GM12878 (cell line): Measurements from ENCODE around the gene ZNF473. TPM values are rescaled to one million over a fixed set of nuclear protein-coding genes. Genes with fewer than 3 reads are reported as not detected.

Source experiments
- ATAC-seq: fragments of 200-7000 bp; cut with Tn5 transposase; 3 replicates; pipeline ENCODE4 v1.9.1; 2020; ENCODE audit warnings: mild to moderate bottlenecking, moderate library complexity
- BruUV-seq: library from RNA; stranded (reverse); fragments of 400-500 nt; replicated peaks from 2 replicates; lab custom pipeline; 2021; lab: Mats Ljungman, UMichigan
- CTCF ChIA-PET: fragments of 300-600 bp; sonication (Branson Sonifier 250); formaldehyde crosslinking; extraction: SDS; loops from one replicate; lab custom pipeline; 2021; ENCODE audit warnings: inconsistent platforms; lab: Yijun Ruan, JAX
- POLR2A ChIA-PET: fragments of 350-600 bp; formaldehyde crosslinking; extraction: SDS; loops from one replicate; lab custom pipeline; 2021; ENCODE audit warnings: inconsistent platforms; lab: Charles Lee
- RAD21 ChIA-PET: fragments of 300-600 bp; sonication (Branson Sonifier 250); formaldehyde crosslinking; loops from one replicate; lab custom pipeline; 2023; ENCODE audit warnings: antibody characterized with exemption; ENCODE audit not compliant: unreplicated experiment; lab: Charles Lee
- SMC1A ChIA-PET: fragments of 300-600 bp; sonication (Branson Sonifier 250); formaldehyde crosslinking; loops from one replicate; lab custom pipeline; 2023; ENCODE audit not compliant: unreplicated experiment, uncharacterized antibody; lab: Charles Lee
- DNase-seq: peaks from one replicate; pipeline ENCODE4 v3.0.0-alpha.2; 2011; ENCODE audit warnings: low read depth, low spot score
- FAIRE-seq: peaks from 3 replicates; lab custom pipeline; 2011; peaks lifted over from hg19 to GRCh38; lab: Jason Lieb, UNC
- H2AFZ ChIP-seq: 2 replicates; pipeline ENCODE4 v1.6.0; 2011; ENCODE audit warnings: low read depth, low read length, control low read depth; ENCODE audit not compliant: control insufficient read depth
- H3K27ac ChIP-seq: 2 replicates; pipeline ENCODE4 v1.5.1; 2011; ENCODE audit warnings: control low read depth; ENCODE audit not compliant: control insufficient read depth, insufficient read depth
- H3K27me3 ChIP-seq, 2 experiments: replicated peaks in 1 of 2; 2 replicates each; pipeline versions ENCODE4 v1.6.0 to v1.6.1; 2011; ENCODE audit warnings: low read length in 1 of 2; ENCODE audit not compliant: control insufficient read depth in 2 of 2, insufficient read depth in 2 of 2
- H3K36me3 ChIP-seq, 2 experiments: 2 replicates each; pipeline ENCODE4 v1.5.1; 2011; ENCODE audit warnings: low read length in 1 of 2; ENCODE audit not compliant: control insufficient read depth in 2 of 2, insufficient read depth in 2 of 2
- H3K4me1 ChIP-seq: 2 replicates; pipeline ENCODE4 v1.6.1; 2011; ENCODE audit warnings: mild to moderate bottlenecking, low read length, moderate library complexity, mixed read lengths; ENCODE audit not compliant: control insufficient read depth, insufficient read depth
- H3K4me2 ChIP-seq: 2 replicates; pipeline ENCODE4 v1.6.0; 2011; ENCODE audit warnings: control low read depth; ENCODE audit not compliant: control insufficient read depth, insufficient read depth
- H3K4me3 ChIP-seq: fragments of 200-600 bp; sonication (generic); 2 replicates; pipeline ENCODE4 v1.5.1; 2016
- H3K79me2 ChIP-seq: 2 replicates; pipeline ENCODE4 v1.6.0; 2011; ENCODE audit warnings: low read length; ENCODE audit not compliant: control insufficient read depth, insufficient read depth
- H3K9ac ChIP-seq: 2 replicates; pipeline ENCODE4 v1.8.0; 2011; ENCODE audit warnings: low read length, control low read depth, mixed read lengths; ENCODE audit not compliant: control insufficient read depth, insufficient read depth
- H3K9me3 ChIP-seq: replicated peaks from 3 replicates; pipeline ENCODE4 v1.5.1; 2011; ENCODE audit warnings: mild to moderate bottlenecking, low read length; ENCODE audit not compliant: control insufficient read depth, insufficient read depth
- H4K20me1 ChIP-seq: 2 replicates; pipeline ENCODE4 v1.6.0; 2011; ENCODE audit not compliant: control insufficient read depth, insufficient read depth
- ATF2 ChIP-seq: IDR thresholded peaks from 2 replicates; pipeline ENCODE4 v1.6.1; 2012; ENCODE audit warnings: low read length, inconsistent platforms
- ATF7 ChIP-seq: fragments of 450-650 bp; IDR thresholded peaks from 2 replicates; pipeline ENCODE4 v1.6.1; 2016; ENCODE audit warnings: low read depth, mild to moderate bottlenecking
- EP300 ChIP-seq, 2 experiments: fragments of 150-350 bp in 1 of 2; IDR thresholded peaks; 2 replicates each; pipeline ENCODE4 v1.6.1; 2011 to 2012; ENCODE audit warnings: low read depth in 2 of 2, low read length in 2 of 2, borderline replicate concordance in 1 of 2, improper control_type of control experiment in 1 of 2, inconsistent platforms in 1 of 2; ENCODE audit not compliant: control insufficient read depth in 1 of 2
- FOXK2 ChIP-seq: fragments of 450-650 bp; IDR thresholded peaks from 2 replicates; pipeline ENCODE4 v1.6.1; 2017; ENCODE audit warnings: mild to moderate bottlenecking, moderate library complexity
- MLLT1 ChIP-seq: fragments of 450-650 bp; IDR thresholded peaks from 2 replicates; pipeline ENCODE4 v1.6.1; 2016; ENCODE audit warnings: mild to moderate bottlenecking
- NBN ChIP-seq: fragments of 450-650 bp; IDR thresholded peaks from 2 replicates; pipeline ENCODE4 v1.6.1; 2016
- NFXL1 ChIP-seq: fragments of 450-650 bp; IDR thresholded peaks from 2 replicates; pipeline ENCODE4 v1.6.1; 2017; ENCODE audit warnings: antibody characterized with exemption, mild to moderate bottlenecking, borderline replicate concordance
- PAX5 ChIP-seq: IDR thresholded peaks from 2 replicates; pipeline ENCODE4 v1.6.1; 2011; ENCODE audit warnings: low read depth, low read length, borderline replicate concordance
- POLR2A ChIP-seq: IDR thresholded peaks from 2 replicates; pipeline ENCODE4 v1.6.1; 2011; ENCODE audit warnings: low read depth, mild to moderate bottlenecking, low read length
- RAD21 ChIP-seq: IDR thresholded peaks from 2 replicates; pipeline ENCODE4 v1.6.1; 2011; ENCODE audit warnings: mild to moderate bottlenecking, low read depth, low read length, moderate library complexity; ENCODE audit not compliant: insufficient read depth
- RAD51 ChIP-seq: fragments of 450-650 bp; IDR thresholded peaks from 2 replicates; pipeline ENCODE4 v1.6.1; 2016; ENCODE audit warnings: moderate library complexity, mild to moderate bottlenecking, inconsistent platforms
- TAF1 ChIP-seq: IDR thresholded peaks from 2 replicates; pipeline ENCODE4 v1.6.1; 2011; ENCODE audit warnings: mild to moderate bottlenecking, low read depth, low read length, borderline replicate concordance
- TARDBP ChIP-seq: IDR thresholded peaks from 2 replicates; pipeline ENCODE4 v1.6.1; 2016; ENCODE audit warnings: borderline replicate concordance
- TCF3 ChIP-seq: IDR thresholded peaks from 2 replicates; pipeline ENCODE4 v1.6.1; 2012; ENCODE audit warnings: low read depth, mild to moderate bottlenecking, low read length, borderline replicate concordance; ENCODE audit not compliant: insufficient read depth
- TCF7 ChIP-seq: IDR thresholded peaks from 2 replicates; pipeline ENCODE4 v1.6.1; 2014; ENCODE audit warnings: antibody characterized with exemption, borderline replicate concordance
- YBX1 ChIP-seq: fragments of 450-650 bp; IDR thresholded peaks from 2 replicates; pipeline ENCODE4 v1.6.1; 2016; ENCODE audit warnings: antibody characterized with exemption
- ZNF207 ChIP-seq: fragments of 450-650 bp; IDR thresholded peaks from 2 replicates; pipeline ENCODE4 v1.6.1; 2014; ENCODE audit warnings: antibody characterized with exemption, mild to moderate bottlenecking, borderline replicate concordance
- ZNF592 ChIP-seq: fragments of 450-650 bp; IDR thresholded peaks from 2 replicates; pipeline ENCODE4 v1.6.1; 2017; ENCODE audit warnings: mild to moderate bottlenecking, moderate library complexity
- WGBS: methylation state at CpG from one replicate; pipeline ENCODE4 v1.1.6; 2016; ENCODE audit warnings: low lambda C conversion rate; ENCODE audit not compliant: insufficient replicate concordance, insufficient coverage; ENCODE audit errors: missing lambda C conversion rate; 5-methylcytosine and 5-hydroxymethylcytosine counted together
- in situ Hi-C: fragments of 300-500 bp; cut with MboI; formaldehyde crosslinking; loops from 9 replicates; pipeline ENCODE4 v1.14.3; 2018; ENCODE audit warnings: mixed read lengths
- intact Hi-C: fragments of 100-400 bp; cut with micrococcal nuclease; formaldehyde crosslinking; loops from one replicate; pipeline ENCODE4 v1.14.2; 2022; ENCODE audit not compliant: unreplicated experiment
- polyA plus RNA-seq, 11 experiments: library from polyadenylated mRNA; depleted of rRNA in 4 of 11; unstranded in 6 of 11; stranded (reverse) in 5 of 11; fragments of >200 nt; fragmentation: Nextera tagmentation in 4 of 11; fragmentation: Illumina TruSeq in 1 of 11; extraction: Ambion mirVana in 4 of 11; extraction: Trizol in 1 of 11; gene quantifications; 1 replicate in 1 of 11; 2 replicates in 10 of 11; pipeline versions ENCODE4 v1.2.1 to v1.2.3, GENCODE V29; 2011 to 2016; ENCODE audit warnings: inconsistent platforms in 2 of 11, missing spikeins in 2 of 11, low read depth in 1 of 11
- total RNA-seq, 4 experiments: library from RNA; depleted of rRNA in 3 of 4; stranded (reverse); fragments of >200 nt in 3 of 4; fragmentation: Illumina TruSeq in 1 of 4; extraction: Trizol in 1 of 4; gene quantifications; 2 replicates each; pipeline versions ENCODE4 v1.2.1 to v1.2.3, GENCODE V29; 2013 to 2021

Gene ZNF473
- total and polyA plus RNA-seq, 10 of the 15 experiments (the other 5 are each of a cell fraction or from before 2014, with no cell fraction given) = 2.3 to 14.9 (median 6.3) TPM

- H3K4me3 ChIP-seq = no peak overlapping the region
- peak; percentile 96 for ATAC-seq
- peaks cover 12% of the 10 kb centered on the region; the same call in 1 of the 2 replicates for H4K20me1 ChIP-seq
- no peak for TF ChIP-seq NFXL1
- no peak for TF ChIP-seq EP300 (IDR thresholded peaks at IDR 0.05; ENCODE audit: borderline replicate concordance in 1 of 2, control insufficient read depth in 1 of 2, low read depth in 2 of 2, low read length in 2 of 2)
- TF ChIP-seq ATF2 = no peak
- no peak for TF ChIP-seq TCF7
- TF ChIP-seq NBN = no peak
- no peak for TF ChIP-seq TAF1
- TF ChIP-seq RAD21 = peak; percentile 95
- no peak for TF ChIP-seq ATF7
- no peak for TF ChIP-seq FOXK2
- no peak for TF ChIP-seq POLR2A
- no peak for TF ChIP-seq TARDBP
- TF ChIP-seq ZNF207 = peak; percentile 70
- no peak for TF ChIP-seq RAD51
- no peak for TF ChIP-seq PAX5
- TF ChIP-seq YBX1 = no peak
- TF ChIP-seq ZNF592 = no peak
- no peak for TF ChIP-seq MLLT1
- no peak for TF ChIP-seq TCF3
Observed at GRCh38 chr19:49983645-49984229, 42.1 kb upstream of the ZNF473 start.

More at GRCh38 chr19:49983645-49984229, 42.1 kb upstream of the ZNF473 start:
- Histone ChIP-seq H3K27ac (no peak overlapping the region), H3K4me1 (no peaks in the 10 kb centered on the region), H3K79me2 (no peaks in the 10 kb centered on the region), H3K9me3 (no peaks in the 10 kb centered on the region), H3K9ac (no peak overlapping the region), H3K4me2 (no peak overlapping the region), H2AFZ (no peak overlapping the region), H3K27me3 (no peaks in the 10 kb centered on the region), H3K36me3 (peaks cover 2 to 3% of the 10 kb centered on the region in 2 experiments; a peak in 2 of 4 replicates)
- BruUV-seq = no TSS peak
- WGBS = 15% methylated on average over 10 of the region's 10 CpGs
- FAIRE-seq = peak; percentile 61
- intact Hi-C loops = loop anchor here (1.0 kb wide), 1 partner anchor 46 kb away; no protein-coding TSS in a partner anchor
- RAD21 ChIA-PET = no interaction called here
- SMC1A ChIA-PET = interaction anchor here (2.3 kb wide), 1 partner anchor 45 kb away, joined by 6 read pairs; no protein-coding TSS in a partner anchor
- in situ Hi-C loops = loop anchor here (5.0 kb wide), 1 partner anchor 46 kb away; no protein-coding TSS in a partner anchor
- CTCF ChIA-PET = interaction anchor here (0.7 to 2.8 kb wide), 6 partner anchors 9 to 152 kb away, joined by 3 to 11 read pairs (median 3); no protein-coding TSS in a partner anchor
- peak; percentile 19 for DNase-seq
- POLR2A ChIA-PET = no interaction called here
